ENCODE data around the gene SNX8. TPM values are rescaled to one million over a fixed set of nuclear protein-coding genes. Genes with fewer than 3 reads are reported as not detected.

Gene SNX8
- total and polyA plus RNA-seq, 2 of the 4 experiments (the other 2 are of a cell fraction): 7.7 to 55.9 TPM

DNA sequence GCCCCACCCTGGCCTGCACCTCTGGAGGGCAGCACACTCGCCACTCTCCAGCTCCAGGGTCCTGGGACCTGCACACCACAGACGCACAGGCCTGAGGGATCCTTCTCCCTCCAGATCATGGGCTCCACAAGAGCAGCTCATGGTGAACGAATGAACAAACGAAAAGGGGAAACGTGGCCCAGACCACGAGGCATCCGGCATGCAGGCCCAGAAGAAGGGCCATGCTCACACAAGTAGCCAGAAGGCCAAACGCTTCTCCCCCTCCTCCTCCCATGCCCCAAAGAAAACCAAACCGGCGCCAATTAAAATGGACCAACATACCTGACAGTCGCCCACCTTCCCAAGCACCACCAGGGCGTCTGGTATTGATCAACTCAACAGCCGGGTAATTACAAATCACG is 111.9 kb downstream of the SNX8 start:
- ATAC-seq (ENCODE audit: low read depth) (no peak), DNase-seq (no peak)
- H4K20me1 ChIP-seq (ENCODE audit: insufficient read depth, low read length): peaks cover 4% of the 10 kb centered on the region
- H3K4me1 ChIP-seq (ENCODE audit: control insufficient read depth, insufficient read depth, low read length): peaks cover 16% of the 10 kb centered on the region
- dilution Hi-C loops (cut with HindIII; ENCODE audit: low sequenced_read_pairs, unreplicated experiment): no loop called here
- H3K4me2 ChIP-seq (ENCODE audit: low read depth, low read length): no peak overlapping the region
- no peaks in the 10 kb centered on the region for H3K9me3 ChIP-seq (ENCODE audit: control insufficient read depth, insufficient read depth, low read length)
- ChIA-PET POLR2A (ENCODE audit: unreplicated experiment) (no interaction called here), CTCF (no interaction called here)
- H4K91ac ChIP-seq (ENCODE audit: insufficient read depth, low read depth, low read length): no peak overlapping the region
- no TSS peak for BruUV-seq (replicated peaks)
- no peak overlapping the region for H2AFZ ChIP-seq (replicated peaks; ENCODE audit: low read length, poor library complexity)
- no peak overlapping the region for H2BK20ac ChIP-seq (ENCODE audit: low read depth, low read length)
- intact Hi-C loops (cut with micrococcal nuclease): loop anchor here (10.0 kb wide), 1 partner anchor 98 kb away; no protein-coding TSS in a partner anchor
- H3K23ac ChIP-seq (ENCODE audit: low read depth, low read length): no peak overlapping the region
- H2BK120ac ChIP-seq (ENCODE audit: low read depth, low read length): no peak overlapping the region
- peaks cover 14% of the 10 kb centered on the region for H3K9me1 ChIP-seq (ENCODE audit: insufficient read depth, low read length)
- no peak overlapping the region for H3K9ac ChIP-seq (ENCODE audit: low read depth, low read length)
- no peaks in the 10 kb centered on the region for H3K27me3 ChIP-seq (ENCODE audit: control insufficient read depth, insufficient read depth, low read length)
- H3K4ac ChIP-seq (ENCODE audit: low read depth, low read length): no peak overlapping the region
- H3K14ac ChIP-seq (replicated peaks; ENCODE audit: low read depth, low read length): no peak overlapping the region
- no peak overlapping the region for H3K18ac ChIP-seq (ENCODE audit: low read depth, low read length)
- in situ Hi-C loops (cut with MboI; ENCODE audit: low sequenced_read_pairs): loop anchor here (10.0 kb wide), 1 partner anchor 628 kb away; the partner anchor contains the start of gene PSMG3
- no peak overlapping the region for H2BK5ac ChIP-seq (ENCODE audit: low read depth, low read length, poor library complexity, severe bottlenecking)
- 94% methylated on average over 7 of the region's 14 CpGs; no CpG with 5 or more reads in 1 of the 2 experiments for WGBS, 2 experiments (ENCODE audit: extremely low coverage in 2 of 2, insufficient read length in 1 of 2)
- H2AK9ac ChIP-seq (replicated peaks; ENCODE audit: low read depth, low read length, poor library complexity): no peak overlapping the region
- no peak overlapping the region for H3K27ac ChIP-seq (ENCODE audit: insufficient read depth, low read length)
- no peak overlapping the region for H4K8ac ChIP-seq (ENCODE audit: low read depth in 2 of 2, low read length in 2 of 2)
- no peak overlapping the region for H2AK5ac ChIP-seq (ENCODE audit: low read depth, low read length)
- H2BK15ac ChIP-seq (ENCODE audit: low read depth, low read length): no peak overlapping the region
- H4K5ac ChIP-seq (ENCODE audit: low read depth, low read length): no peak overlapping the region
- peaks cover 16% of the 10 kb centered on the region; the same call in 1 of the 2 replicates for H3K36me3 ChIP-seq (ENCODE audit: control insufficient read depth, insufficient read depth, low read length)
- TF ChIP-seq, protein P1, sequence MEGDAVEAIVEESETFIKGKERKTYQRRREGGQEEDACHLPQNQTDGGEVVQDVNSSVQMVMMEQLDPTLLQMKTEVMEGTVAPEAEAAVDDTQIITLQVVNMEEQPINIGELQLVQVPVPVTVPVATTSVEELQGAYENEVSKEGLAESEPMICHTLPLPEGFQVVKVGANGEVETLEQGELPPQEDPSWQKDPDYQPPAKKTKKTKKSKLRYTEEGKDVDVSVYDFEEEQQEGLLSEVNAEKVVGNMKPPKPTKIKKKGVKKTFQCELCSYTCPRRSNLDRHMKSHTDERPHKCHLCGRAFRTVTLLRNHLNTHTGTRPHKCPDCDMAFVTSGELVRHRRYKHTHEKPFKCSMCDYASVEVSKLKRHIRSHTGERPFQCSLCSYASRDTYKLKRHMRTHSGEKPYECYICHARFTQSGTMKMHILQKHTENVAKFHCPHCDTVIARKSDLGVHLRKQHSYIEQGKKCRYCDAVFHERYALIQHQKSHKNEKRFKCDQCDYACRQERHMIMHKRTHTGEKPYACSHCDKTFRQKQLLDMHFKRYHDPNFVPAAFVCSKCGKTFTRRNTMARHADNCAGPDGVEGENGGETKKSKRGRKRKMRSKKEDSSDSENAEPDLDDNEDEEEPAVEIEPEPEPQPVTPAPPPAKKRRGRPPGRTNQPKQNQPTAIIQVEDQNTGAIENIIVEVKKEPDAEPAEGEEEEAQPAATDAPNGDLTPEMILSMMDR (conservative IDR thresholded peaks at IDR 0.05; ENCODE audit: low read depth, low read length): no peak
- no peak for TF ChIP-seq SMC3 (IDR thresholded peaks at IDR 0.05; ENCODE audit: low read depth, low read length)
- no peak overlapping the region for H3K4me3 ChIP-seq (ENCODE audit: insufficient read depth, low read depth, low read length)
- H3K56ac ChIP-seq (ENCODE audit: extremely low read depth, insufficient read depth, low read length): no peak overlapping the region
- H3K79me1 ChIP-seq (ENCODE audit: low read depth in 1 of 2, low read length in 2 of 2): peaks cover 0 to 25% of the 10 kb centered on the region in 2 experiments

Small RNA genes lying within 50 kb of the gene (microRNA-seq; reads per million reads assigned to microRNA genes)
- gene MIR6836 (ENCODE audit: unreplicated experiment): not detected

Other genes starting within 250 kb of the SNX8 start
- 40.9 and 41.7 TPM in 2 replicates for gene MAD1L1, start 81.5 kb downstream of the SNX8 start, total RNA-seq (2012; rRNA removed)
- gene MAD1L1, start 81.5 kb downstream of the SNX8 start, polyA plus RNA-seq (2012; rRNA removed): 29.0 and 31.5 TPM in 2 replicates
- 23.1 and 23.8 TPM in 2 replicates for gene MRM2, start 72.2 kb downstream of the SNX8 start, total RNA-seq (2012; rRNA removed)
- 16.9 and 19.1 TPM in 2 replicates for gene MRM2, start 72.2 kb downstream of the SNX8 start, polyA plus RNA-seq (2012; rRNA removed)
- 36.1 and 49.1 TPM in 2 replicates for gene NUDT1, start 72.2 kb downstream of the SNX8 start, total RNA-seq (2012; rRNA removed)
- gene NUDT1, start 72.2 kb downstream of the SNX8 start, polyA plus RNA-seq (2012; rRNA removed): 33.4 and 37.2 TPM in 2 replicates
- 201 and 211 TPM in 2 replicates for gene EIF3B, start 40.4 kb upstream of the SNX8 start, total RNA-seq (2012; rRNA removed)
- gene EIF3B, start 40.4 kb upstream of the SNX8 start, polyA plus RNA-seq (2012; rRNA removed): 105 and 107 TPM in 2 replicates
- 3.8 and 4.7 TPM in 2 replicates for gene CHST12, start 89.2 kb upstream of the SNX8 start, total RNA-seq (2012; rRNA removed)
- gene CHST12, start 89.2 kb upstream of the SNX8 start, polyA plus RNA-seq (2012; rRNA removed): 27.0 and 31.6 TPM in 2 replicates
- not detected in 2 replicates for gene GRIFIN, start 162.0 kb upstream of the SNX8 start, total RNA-seq (2012; rRNA removed)
- not detected in 2 replicates for gene GRIFIN, start 162.0 kb upstream of the SNX8 start, polyA plus RNA-seq (2012; rRNA removed)
- 1.4 and 1.8 TPM in 2 replicates for gene LFNG, start 205.3 kb upstream of the SNX8 start, total RNA-seq (2012; rRNA removed)
- gene LFNG, start 205.3 kb upstream of the SNX8 start, polyA plus RNA-seq (2012; rRNA removed): 5.1 and 5.3 TPM in 2 replicates
- 5.8 and 6.8 TPM in 2 replicates for gene BRAT1, start 241.1 kb upstream of the SNX8 start, total RNA-seq (2012; rRNA removed)
- 21.9 and 27.5 TPM in 2 replicates for gene BRAT1, start 241.1 kb upstream of the SNX8 start, polyA plus RNA-seq (2012; rRNA removed)
- 5.0 and 6.7 TPM in 2 replicates for gene IQCE, start 244.5 kb upstream of the SNX8 start, total RNA-seq (2012; rRNA removed)
- 6.3 and 8.1 TPM in 2 replicates for gene IQCE, start 244.5 kb upstream of the SNX8 start, polyA plus RNA-seq (2012; rRNA removed)

All from IMR-90 (cell line).